ENCODE results near the gene GABARAPL1.
"Not testable (repeated sequence)": the region's sequence is repeated elsewhere in the genome, so short reads cannot be mapped to it uniquely, and the experiment has no call there.

Gene GABARAPL1

GRCh38 chr12:10212739-10213131, at the start of gene GABARAPL1:
TSS of gene GABARAPL1 (plus strand) at chr12:10212877. CDS start at chr12:10213130, 253 bp downstream.
- peak; percentile 6 for DNase-seq

GRCh38 chr12:10163084-10163483, 49.6 kb upstream of the GABARAPL1 start:
- no peak for DNase-seq

- DNase-seq: no peak
These were observed 47.3 kb upstream of the GABARAPL1 start for GRCh38 chr12:10165421-10165820.

GRCh38 chr12:10167599-10167998, 45.1 kb upstream of the GABARAPL1 start:
- no peak for DNase-seq

- no peak for DNase-seq
These were observed 43.6 kb upstream of the GABARAPL1 start for GRCh38 chr12:10169104-10169503.

- no peak for DNase-seq
These were observed 42.5 kb upstream of the GABARAPL1 start for GRCh38 chr12:10170216-10170615.

GRCh38 chr12:10171973-10172728, 40.5 kb upstream of the GABARAPL1 start, which contains the start of gene OLR1:
TSS of gene OLR1 (minus strand) at chr12:10172132. CDS start at chr12:10172077, 55 bp downstream.
- DNase-seq: no peak

- DNase-seq: no peak
These were observed 37.6 kb upstream of the GABARAPL1 start for GRCh38 chr12:10174986-10175614.

GRCh38 chr12:10175846-10176636, 36.6 kb upstream of the GABARAPL1 start:
- DNase-seq: no peak

GRCh38 chr12:10178821-10179220, 33.9 kb upstream of the GABARAPL1 start, which contains the start of gene TMEM52B:
TSS of gene TMEM52B (plus strand) at chr12:10179032. CDS start at chr12:10179575, 543 bp downstream.
- DNase-seq: no peak

- no peak for DNase-seq
These were observed 32.9 kb upstream of the GABARAPL1 start for GRCh38 chr12:10179776-10180181.

- no peak for DNase-seq
These were observed 30.2 kb upstream of the GABARAPL1 start for GRCh38 chr12:10182354-10183049.

GRCh38 chr12:10184261-10184843, 28.3 kb upstream of the GABARAPL1 start:
- DNase-seq: no peak

GRCh38 chr12:10186299-10186698, 26.4 kb upstream of the GABARAPL1 start:
- DNase-seq: no peak

- DNase-seq: not testable (repeated sequence)
These were observed 25.7 kb upstream of the GABARAPL1 start for GRCh38 chr12:10186958-10187357.

GRCh38 chr12:10189653-10190052, 23.0 kb upstream of the GABARAPL1 start:
- no peak for DNase-seq

- DNase-seq: peak; percentile 5
These were observed 21.9 kb upstream of the GABARAPL1 start for GRCh38 chr12:10190558-10191388.

GRCh38 chr12:10191865-10192264, 20.8 kb upstream of the GABARAPL1 start:
- no peak for DNase-seq

- no peak for DNase-seq
These were observed 18.5 kb upstream of the GABARAPL1 start for GRCh38 chr12:10194160-10194670.

GRCh38 chr12:10196210-10196609, 16.5 kb upstream of the GABARAPL1 start:
- DNase-seq: no peak

GRCh38 chr12:10197879-10198278, 14.8 kb upstream of the GABARAPL1 start:
- DNase-seq: no peak

Data from NCI-H748 treated with DMSO at 0.1 percent for 48 hours (cell line).